Activated CD8-positive, alpha-beta memory T cell treated with anti-CD3 and anti-CD28 coated beads for 36 hours (primary cell): Measurements from ENCODE around the gene MICAL3. TPM values are rescaled to one million over a fixed set of nuclear protein-coding genes. Genes with fewer than 3 reads are reported as not detected.

Source experiments
- CTCF ChIA-PET: fragments of 350-600 bp; sonication (Branson Sonifier 250); formaldehyde crosslinking; loops from one replicate; lab custom pipeline; 2021; ENCODE audit warnings: antibody characterized with exemption; lab: Charles Lee
- POLR2A ChIA-PET: fragments of 350-600 bp; sonication (Branson Sonifier 250); formaldehyde crosslinking; loops from one replicate; lab custom pipeline; 2021; ENCODE audit warnings: antibody characterized with exemption; lab: Charles Lee
- total RNA-seq, 2 experiments: library from RNA; stranded (reverse); gene quantifications; one replicate each; pipeline ENCODE4 v1.2.3, GENCODE V29; 2021

The MICAL3 gene
- total RNA-seq, 2 experiments from 2014 or later = 47.1 to 48.6 TPM

GRCh38 chr22:17963015-17963414 lies 61.3 kb downstream of the MICAL3 start:
- ChIA-PET POLR2A (no interaction called here), CTCF (no interaction called here)

DNA sequence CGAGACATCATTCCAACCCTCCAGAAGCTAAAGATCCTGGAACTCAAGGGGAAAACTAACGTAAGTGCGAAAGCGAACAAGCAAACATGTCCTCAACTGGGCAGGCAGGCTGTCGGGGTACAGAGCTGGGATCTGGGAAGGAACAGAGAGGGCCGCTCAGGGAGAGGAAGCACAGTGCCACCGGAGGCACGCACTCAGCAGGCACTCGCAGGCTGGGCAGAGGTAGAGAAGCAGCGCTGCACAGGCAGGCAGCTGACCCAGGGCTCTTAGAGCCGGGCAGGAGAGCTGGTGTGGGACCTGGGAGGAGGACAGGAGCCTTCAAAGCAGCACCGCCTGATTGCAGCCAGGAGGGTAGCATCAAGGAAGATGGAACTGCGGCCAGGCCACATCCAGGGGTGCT lies 62.2 kb downstream of the MICAL3 start:
- ChIA-PET POLR2A (no interaction called here), CTCF (no interaction called here)

DNA sequence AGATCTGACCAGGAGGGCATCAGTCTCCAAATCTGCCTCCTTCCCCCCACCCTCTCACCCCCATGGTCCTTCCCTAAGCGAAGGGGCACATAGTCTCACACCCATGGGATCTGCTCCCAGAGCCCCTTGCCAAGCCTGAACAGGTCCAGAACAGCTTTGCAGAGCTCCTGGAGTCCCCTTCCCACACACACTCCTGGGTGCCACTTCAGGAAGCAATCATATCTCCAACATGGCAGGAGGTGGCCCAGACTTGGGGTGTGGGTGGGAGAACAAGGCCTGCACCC lies 63.0 kb downstream of the MICAL3 start:
- ChIA-PET POLR2A (no interaction called here), CTCF (interaction anchor here (0.6 kb wide), 1 partner anchor 97 kb away, joined by 4 read pairs; no protein-coding TSS in a partner anchor)

DNA sequence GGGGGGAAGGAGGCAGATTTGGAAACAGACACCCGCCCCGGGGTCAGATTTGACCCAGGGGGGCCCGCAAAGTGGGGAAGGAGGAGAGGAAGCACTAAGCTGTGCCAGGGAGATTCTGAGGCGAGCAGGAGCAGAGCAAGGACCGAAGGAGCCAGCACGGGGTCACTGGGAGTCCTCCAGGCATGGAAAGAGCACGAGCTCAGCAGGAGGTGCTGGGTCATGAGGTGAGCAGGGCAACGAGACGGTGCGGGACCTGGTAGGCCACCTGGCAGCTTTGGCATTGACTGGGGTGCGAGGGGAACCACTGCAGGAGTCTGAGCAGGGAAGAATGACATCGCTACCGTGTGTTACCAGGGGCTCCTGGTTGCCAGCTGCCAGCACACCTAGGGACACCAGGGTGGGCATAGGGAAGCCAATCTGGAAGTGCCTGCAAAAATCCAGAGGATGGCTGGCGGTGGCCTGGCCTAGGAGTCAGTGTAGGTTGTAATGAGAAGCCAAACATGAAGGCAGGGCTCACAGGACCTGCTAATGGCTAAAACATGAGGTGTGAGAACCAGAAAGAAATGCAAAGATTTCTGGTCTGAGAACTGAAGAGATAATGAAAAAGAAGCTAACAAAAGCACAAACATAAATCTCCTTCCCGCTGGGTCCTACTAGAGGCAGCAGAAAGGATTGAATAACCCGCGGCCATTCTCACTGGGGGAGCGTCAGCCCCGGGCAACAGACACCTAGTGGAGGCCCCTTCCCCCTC lies 63.5 kb downstream of the MICAL3 start:
- CTCF ChIA-PET = interaction anchor here (0.6 kb wide), 1 partner anchor 97 kb away, joined by 4 read pairs; no protein-coding TSS in a partner anchor
- POLR2A ChIA-PET = interaction anchor here (0.9 kb wide), 1 partner anchor 13 kb away, joined by 3 read pairs; no protein-coding TSS in a partner anchor

- CTCF ChIA-PET = interaction anchor here (0.6 kb wide), 1 partner anchor 47 kb away, joined by 3 read pairs; no protein-coding TSS in a partner anchor
- POLR2A ChIA-PET = no interaction called here
Measured at GRCh38 chr22:17960011-17960410, 64.3 kb downstream of the MICAL3 start.

GRCh38 chr22:17958166-17958565 lies 66.2 kb downstream of the MICAL3 start:
- ChIA-PET CTCF (no interaction called here), POLR2A (interaction anchor here (0.7 kb wide), 1 partner anchor 215 kb away, joined by 8 read pairs; no protein-coding TSS in a partner anchor)

DNA sequence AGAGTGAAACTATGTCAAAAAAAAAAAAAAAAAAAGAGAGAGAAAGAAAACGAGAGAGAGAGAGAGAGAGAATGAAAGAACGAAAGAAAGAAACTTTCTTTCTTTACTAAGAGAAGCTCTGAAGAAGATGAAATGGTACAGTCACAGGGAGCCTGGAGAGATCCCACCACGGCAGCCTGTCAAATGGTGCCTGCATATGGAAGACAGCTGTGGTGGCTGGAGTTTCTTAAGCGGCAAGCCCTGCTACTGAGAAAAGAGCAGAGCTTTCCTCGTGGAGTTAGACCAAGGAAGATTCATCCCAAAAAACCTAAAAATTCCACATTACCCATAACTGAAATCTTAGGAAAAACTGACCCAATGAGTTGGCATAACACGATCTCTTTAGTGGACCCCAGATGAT lies 66.7 kb downstream of the MICAL3 start:
- CTCF ChIA-PET = no interaction called here
- POLR2A ChIA-PET = no interaction called here

- ChIA-PET CTCF (no interaction called here), POLR2A (no interaction called here)
Measured at GRCh38 chr22:17957204-17957603, 67.2 kb downstream of the MICAL3 start.

GRCh38 chr22:17956630-17957029 lies 67.7 kb downstream of the MICAL3 start:
- CTCF ChIA-PET = no interaction called here
- POLR2A ChIA-PET = no interaction called here

DNA sequence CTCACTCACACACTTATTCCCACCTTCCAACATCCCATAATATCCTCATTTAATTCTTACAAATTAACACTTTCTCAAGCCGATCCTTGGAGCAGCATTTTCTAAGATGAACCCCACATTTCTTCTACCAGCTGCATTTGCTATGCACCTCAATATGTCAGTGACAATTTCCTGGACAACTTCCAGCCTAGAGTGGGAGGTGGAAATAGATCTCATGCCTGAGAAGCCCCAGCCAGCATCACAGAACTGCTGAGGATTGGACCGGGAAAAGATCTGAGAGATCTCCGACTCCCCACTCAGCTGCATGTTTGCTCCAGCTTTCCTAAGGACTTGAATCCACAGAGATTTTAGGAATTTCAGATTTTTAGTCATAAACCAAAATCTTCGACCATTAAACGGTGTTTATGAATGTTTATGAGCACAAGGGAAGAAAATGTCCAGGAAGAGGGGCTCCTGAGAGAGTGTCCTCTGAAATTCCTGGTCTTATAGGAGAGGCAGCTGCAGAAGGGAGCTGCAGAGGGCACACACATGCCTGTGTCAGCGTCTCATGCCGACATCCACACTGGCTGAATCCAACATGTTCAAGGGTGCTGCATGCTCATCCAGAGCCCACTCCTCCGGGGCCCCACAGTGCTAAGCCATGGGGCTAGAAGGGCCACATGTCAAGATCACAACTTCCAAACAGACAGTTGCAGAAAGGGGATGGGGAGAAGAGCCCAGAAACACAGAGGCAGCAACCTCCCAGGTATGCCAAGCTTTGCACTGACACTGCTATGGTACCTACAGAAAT lies 68.6 kb downstream of the MICAL3 start:
- CTCF ChIA-PET = no interaction called here
- POLR2A ChIA-PET = no interaction called here

- ChIA-PET CTCF (no interaction called here), POLR2A (no interaction called here)
Measured at GRCh38 chr22:17954860-17955587, 69.3 kb downstream of the MICAL3 start.

- ChIA-PET POLR2A (no interaction called here), CTCF (no interaction called here)
Measured at GRCh38 chr22:17954200-17954859, 70.0 kb downstream of the MICAL3 start.

- POLR2A ChIA-PET = no interaction called here
- CTCF ChIA-PET = no interaction called here
Measured at GRCh38 chr22:17953147-17953546, 71.2 kb downstream of the MICAL3 start.

DNA sequence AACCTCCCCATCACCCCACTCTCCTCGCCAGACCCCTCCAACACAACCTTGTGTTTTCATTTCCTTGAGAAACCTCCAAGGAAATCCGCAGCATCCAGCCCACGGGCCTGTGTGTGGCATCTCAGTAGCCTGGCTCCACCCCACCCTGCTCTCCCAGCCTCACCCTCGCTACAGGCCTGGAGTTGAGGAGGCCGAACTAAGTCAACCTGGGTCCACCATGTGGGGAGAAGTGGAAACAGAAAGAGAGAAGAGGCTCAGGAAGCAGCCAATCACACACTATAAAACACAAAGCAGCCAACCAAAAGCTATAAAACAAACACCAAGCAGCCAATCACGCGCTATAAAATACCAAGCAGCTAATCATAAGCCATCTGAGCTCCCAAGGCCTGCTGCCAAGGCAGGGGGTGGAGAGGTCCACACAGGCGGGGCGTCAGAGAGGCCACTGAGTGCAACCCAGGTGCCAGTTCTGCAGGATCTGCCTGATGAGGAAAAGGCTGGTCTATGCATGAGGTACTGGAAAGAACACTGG lies 72.0 kb downstream of the MICAL3 start:
- ChIA-PET POLR2A (no interaction called here), CTCF (interaction anchor here (0.6 kb wide), 1 partner anchor 201 kb away, joined by 3 read pairs; no protein-coding TSS in a partner anchor)

DNA sequence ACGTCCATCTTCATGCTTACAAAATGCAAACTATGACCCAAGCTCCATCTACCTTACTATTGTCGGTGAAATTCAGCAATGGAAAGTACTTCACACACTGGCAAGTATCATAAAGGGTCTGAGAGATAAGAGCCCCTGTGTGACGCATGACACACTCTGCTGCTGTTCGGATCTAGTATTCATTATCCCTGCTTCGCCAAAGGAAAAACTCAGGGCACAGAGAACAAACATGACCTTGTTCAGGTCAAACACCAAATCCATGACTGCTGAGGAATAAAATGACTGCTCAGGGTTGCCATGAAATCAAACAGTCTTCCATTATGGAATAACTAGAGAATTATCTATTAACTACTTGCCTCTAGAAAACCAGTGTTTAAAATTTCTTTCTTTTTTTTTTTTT lies 73.0 kb downstream of the MICAL3 start:
- ChIA-PET POLR2A (no interaction called here), CTCF (no interaction called here)

- CTCF ChIA-PET = interaction anchor here (0.7 kb wide), 1 partner anchor 272 kb away, joined by 3 read pairs; no protein-coding TSS in a partner anchor
Measured at GRCh38 chr22:17950651-17951214, 73.6 kb downstream of the MICAL3 start.

DNA sequence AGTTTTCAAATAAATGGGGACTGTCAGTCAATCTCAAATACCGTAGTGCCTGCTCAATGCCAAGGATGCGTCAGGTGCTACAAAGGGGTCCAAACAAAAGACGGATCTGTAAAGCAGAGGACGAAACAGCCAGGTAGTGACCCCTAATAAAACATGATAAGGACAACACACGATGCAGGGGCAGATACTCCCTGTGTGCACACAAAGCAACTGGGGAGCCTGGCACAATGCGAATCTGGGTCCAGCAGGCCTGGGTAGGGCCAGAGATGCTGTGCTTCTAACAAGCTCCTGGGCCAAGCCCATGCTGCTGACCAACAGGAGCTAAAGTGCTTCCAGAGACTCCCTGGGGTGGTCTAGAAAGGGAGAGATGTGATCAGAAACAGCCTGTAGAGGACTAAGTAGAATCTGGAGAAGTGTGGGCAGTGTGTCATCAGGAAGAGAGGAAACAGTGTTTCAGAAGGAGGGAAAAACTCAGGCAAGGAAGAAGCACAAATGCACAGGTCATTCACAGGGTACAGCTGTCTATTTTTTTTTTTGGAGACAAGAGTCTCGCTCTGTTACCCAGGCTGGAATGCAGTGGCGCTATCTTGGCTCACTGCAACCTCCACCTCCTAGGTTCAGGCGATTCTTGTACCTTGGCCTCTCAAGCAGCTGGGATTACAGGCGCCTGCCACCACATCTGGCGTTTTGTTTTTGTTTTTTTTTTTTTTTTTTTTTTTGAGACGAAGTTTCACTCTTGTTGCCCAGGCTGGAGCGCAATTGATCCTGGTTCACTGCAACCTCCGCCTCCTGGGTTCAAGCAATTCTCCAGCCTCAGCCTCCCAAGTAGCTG lies 74.5 kb downstream of the MICAL3 start:
- ChIA-PET CTCF (interaction anchor here (0.7 kb wide), 1 partner anchor 271 kb away, joined by 3 read pairs; no protein-coding TSS in a partner anchor), POLR2A (no interaction called here)

More at GRCh38 chr22:17950651-17951214, 73.6 kb downstream of the MICAL3 start:
- POLR2A ChIA-PET = no interaction called here

DNA sequence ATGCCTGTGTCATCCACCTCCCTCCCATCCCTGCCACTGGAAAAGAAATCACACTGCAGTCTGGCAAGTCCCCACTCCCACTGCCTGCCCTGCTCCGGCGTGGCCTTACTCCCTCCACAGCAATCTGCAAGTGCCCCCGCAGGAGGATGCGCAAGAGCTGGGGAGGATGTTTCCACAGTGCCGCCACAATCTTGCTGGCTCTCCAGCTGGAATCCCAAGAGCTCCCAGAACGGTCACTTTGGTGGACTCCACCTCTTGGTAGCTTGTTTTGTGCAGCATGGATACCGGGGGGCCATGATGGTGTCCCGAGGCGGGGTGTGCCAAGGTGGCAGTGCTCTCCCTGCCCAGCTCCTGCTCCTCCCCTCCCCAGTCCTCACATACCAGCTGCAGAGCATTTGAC lies 76.3 kb downstream of the MICAL3 start:
- ChIA-PET POLR2A (interaction anchor here (0.6 kb wide), 2 partner anchors 13 to 142 kb away, joined by 3 read pairs; no protein-coding TSS in a partner anchor), CTCF (no interaction called here)
